ENCODE measurements around the gene HAGHL. TPM values are rescaled to one million over a fixed set of nuclear protein-coding genes. Genes with fewer than 3 reads are reported as not detected.
A peak's percentile ranks its signal among the peaks of the same experiment; 100 is the strongest.

The HAGHL gene
- total and polyA plus RNA-seq, 2 of the 8 experiments (the other 6 are each of a cell fraction or from before 2014, with no cell fraction given), result 26.6 to 26.9 TPM

- H3K4me3 ChIP-seq (ENCODE audit: extremely low read depth in 1 of 4, insufficient read depth in 2 of 4, low read depth in 3 of 4, low read length in 4 of 4), result no peak overlapping the region
Observed at GRCh38 chr16:743794-744500, 17.0 kb downstream of the HAGHL start.

More at GRCh38 chr16:743794-744500, 17.0 kb downstream of the HAGHL start:
- H4K20me1 ChIP-seq (replicated peaks in 1 of 2; ENCODE audit: control insufficient read depth in 1 of 2, insufficient read depth in 2 of 2, low read length in 2 of 2), result no peaks in the 10 kb centered on the region
- H3K9ac ChIP-seq (replicated peaks in 1 of 4; ENCODE audit: extremely low read depth in 1 of 4, low read depth in 3 of 4, low read length in 3 of 4), result no peak overlapping the region
- H2AK5ac ChIP-seq (ENCODE audit: low read depth, low read length), result no peak overlapping the region
- no peak overlapping the region for H2AFZ ChIP-seq (ENCODE audit: low read length)
- no peak overlapping the region for H3K23ac ChIP-seq (ENCODE audit: insufficient read length)
- TF ChIP-seq USF2 (IDR thresholded peaks at IDR 0.05; ENCODE audit: low read length), result no peak
- peak; percentile 44 to 62 (median 52) for TF ChIP-seq CTCF (IDR thresholded peaks at IDR 0.05; ENCODE audit: control extremely low read depth in 1 of 3, insufficient read depth in 1 of 3, low read depth in 1 of 3, low read length in 3 of 3)
- H2BK12ac ChIP-seq (ENCODE audit: low read depth, low read length), result no peak overlapping the region
- no peak overlapping the region for H3K18ac ChIP-seq (ENCODE audit: extremely low read depth, low read length)
- H4K5ac ChIP-seq (ENCODE audit: insufficient read length, low read depth, low read length), result no peak overlapping the region
- H2BK5ac ChIP-seq (ENCODE audit: low read depth, low read length), result no peak overlapping the region
- H4K8ac ChIP-seq (ENCODE audit: extremely low read depth, insufficient read depth, low read length), result no peak overlapping the region
- H3K9me3 ChIP-seq (ENCODE audit: insufficient read depth in 2 of 2, low read depth in 1 of 2, low read length in 1 of 2), result no peaks in the 10 kb centered on the region
- H3K23me2 ChIP-seq (ENCODE audit: low read depth, low read length), result peaks cover 7% of the 10 kb centered on the region; the same call in 1 of the 2 replicates
- H3K56ac ChIP-seq (replicated peaks; ENCODE audit: insufficient read length, low read depth, low read length), result no peak overlapping the region
- no peak overlapping the region for H2BK120ac ChIP-seq (replicated peaks; ENCODE audit: low read depth, low read length)
- ChIA-PET POLR2A (ENCODE audit: partially characterized antibody) (interaction anchor here (0.8 to 5.0 kb wide), 10 partner anchors 9 to 123 kb away, joined by 3 to 18 read pairs (median 4); no protein-coding TSS in a partner anchor), CTCF (ENCODE audit: partially characterized antibody) (interaction anchor here (0.6 to 35.8 kb wide), 20 partner anchors 8 to 693 kb away, joined by 3 to 977 read pairs (median 4); partner anchors contain the start of genes ANTKMT, CCDC78, CHTF18 and FBXL16)
- DNase-seq (ENCODE audit: low read depth in 1 of 2, low spot score in 2 of 2), result no peak
- H2BK20ac ChIP-seq (ENCODE audit: low read length), result no peak overlapping the region
- H3K4me2 ChIP-seq (ENCODE audit: insufficient read depth in 1 of 2, low read depth in 2 of 2, low read length in 2 of 2), result no peak overlapping the region
- FAIRE-seq, result no peak
- no peaks in the 10 kb centered on the region for H3K79me1 ChIP-seq (ENCODE audit: low read depth, low read length)
- H3K27me3 ChIP-seq (replicated peaks in 1 of 4; ENCODE audit: control insufficient read depth in 3 of 4, extremely low read depth in 1 of 4, insufficient read depth in 3 of 4, low read length in 3 of 4), result no peaks in the 10 kb centered on the region
- no peaks in the 10 kb centered on the region for H3K79me2 ChIP-seq (ENCODE audit: control insufficient read depth in 1 of 2, insufficient read depth in 2 of 2, low read length in 2 of 2)
- no peak overlapping the region for H2BK15ac ChIP-seq (ENCODE audit: low read length)
- 88% methylated on average over 18 of the region's 21 CpGs; no CpG with 5 or more reads in 1 of the 2 experiments for WGBS, 2 experiments (ENCODE audit: extremely low coverage in 1 of 2, insufficient coverage in 1 of 2, insufficient read length in 1 of 2, insufficient replicate concordance in 2 of 2, low coverage in 1 of 2, low lambda C conversion rate in 2 of 2, missing lambda C conversion rate in 1 of 2)
- H3K36me3 ChIP-seq (ENCODE audit: control insufficient read depth in 2 of 4, insufficient read depth in 4 of 4, low read length in 3 of 4), result no peaks in the 10 kb centered on the region
- H3K27ac ChIP-seq (ENCODE audit: low read depth, low read length), result no peak overlapping the region
- H3K4me1 ChIP-seq (replicated peaks in 1 of 4; ENCODE audit: control insufficient read depth in 3 of 4, insufficient read depth in 4 of 4, low read length in 3 of 4), result peaks cover 0 to 7% (median 4%) of the 10 kb centered on the region in 4 experiments; a peak in 5 of 7 replicates
- no peak overlapping the region for H4K91ac ChIP-seq (replicated peaks; ENCODE audit: insufficient read length, low read length)
- H3K14ac ChIP-seq (ENCODE audit: insufficient read length), result no peak overlapping the region
- no peak overlapping the region for H3K4ac ChIP-seq (replicated peaks; ENCODE audit: insufficient read length, low read depth, low read length)

All from H1 (cell line).